Activated CD8-positive, alpha-beta memory T cell treated with anti-CD3 and anti-CD28 coated beads, Interleukin-2, amount 50 U/mL, for 1 hour (primary cell): ENCODE measurements around the gene NGEF.
"Not testable (repeated sequence)": the region's sequence is repeated elsewhere in the genome, so short reads cannot be mapped to it uniquely, and the experiment has no call there.

Experiments used
- DNase-seq: peaks from one replicate; pipeline ENCODE4 v3.0.0-alpha.2; 2020; ENCODE audit errors: extremely low read depth

The NGEF gene

GRCh38 chr2:233013027-233013461 is at the start of gene NGEF:
Gene NGEF, minus strand, starts transcription at chr2:233013256. Its CDS starts 38,366 bp downstream, at chr2:232974890.
- DNase-seq, result no peak

- DNase-seq, result no peak
These were observed 49.4 kb upstream of the NGEF start for GRCh38 chr2:233062451-233062850.

- DNase-seq, result no peak
These were observed 48.8 kb upstream of the NGEF start for GRCh38 chr2:233061591-233062450.

- no peak for DNase-seq
These were observed 48.0 kb upstream of the NGEF start for GRCh38 chr2:233060980-233061590.

- DNase-seq, result no peak
These were observed 47.5 kb upstream of the NGEF start for GRCh38 chr2:233060501-233060979.

GRCh38 chr2:233059797-233060500 is 46.9 kb upstream of the NGEF start, which contains the start of gene INPP5D:
Gene INPP5D, plus strand, starts transcription at chr2:233060342. Its CDS starts 137 bp downstream, at chr2:233060479.
- DNase-seq, result peak; percentile 58

- DNase-seq, result no peak
These were observed 46.4 kb upstream of the NGEF start for GRCh38 chr2:233059547-233059796.

GRCh38 chr2:233058717-233059546 is 45.9 kb upstream of the NGEF start:
- DNase-seq, result no peak

- DNase-seq, result no peak
These were observed 44.0 kb upstream of the NGEF start for GRCh38 chr2:233056961-233057605.

- no peak for DNase-seq
These were observed 42.3 kb upstream of the NGEF start for GRCh38 chr2:233055362-233055761.

- DNase-seq, result no peak
These were observed 41.1 kb upstream of the NGEF start for GRCh38 chr2:233053928-233054784.

GRCh38 chr2:233052517-233052916 is 39.5 kb upstream of the NGEF start:
- not testable (repeated sequence) for DNase-seq

- no peak for DNase-seq
These were observed 38.4 kb upstream of the NGEF start for GRCh38 chr2:233051241-233052149.

- DNase-seq, result no peak
These were observed 36.2 kb upstream of the NGEF start for GRCh38 chr2:233049194-233049761.

GRCh38 chr2:233048569-233049193 is 35.6 kb upstream of the NGEF start:
- DNase-seq, result no peak

GRCh38 chr2:233047667-233048066 is 34.6 kb upstream of the NGEF start:
- no peak for DNase-seq

GRCh38 chr2:233047206-233047605 is 34.1 kb upstream of the NGEF start:
- DNase-seq, result no peak

- no peak for DNase-seq
These were observed 32.0 kb upstream of the NGEF start for GRCh38 chr2:233044974-233045605.
